Activated naive CD8-positive, alpha-beta T cell treated with anti-CD3 and anti-CD28 coated beads for 36 hours (primary cell): Measurements from ENCODE around the gene ZNF467. TPM values are rescaled to one million over a fixed set of nuclear protein-coding genes. Genes with fewer than 3 reads are reported as not detected.

Experiments used
- DNase-seq: peaks from one replicate; pipeline ENCODE4 v3.0.0; 2021
- H3K27ac Mint-ChIP-seq: one replicate; pipeline ENCODE4 v1.8.0; 2022; ENCODE audit warnings: mild to moderate bottlenecking, moderate library complexity, mixed read lengths
- H3K27me3 Mint-ChIP-seq: one replicate; pipeline ENCODE4 v1.8.0; 2022; ENCODE audit warnings: mild to moderate bottlenecking, mixed read lengths
- H3K36me3 Mint-ChIP-seq: one replicate; pipeline ENCODE4 v1.8.0; 2021; ENCODE audit warnings: mild to moderate bottlenecking, mixed read lengths
- H3K4me1 Mint-ChIP-seq: one replicate; pipeline ENCODE4 v1.8.0; 2021; ENCODE audit warnings: mixed read lengths
- H3K4me3 Mint-ChIP-seq: one replicate; pipeline ENCODE4 v1.8.0; 2022; ENCODE audit warnings: mild to moderate bottlenecking, moderate library complexity, mixed read lengths
- H3K9me3 Mint-ChIP-seq: one replicate; pipeline ENCODE4 v1.8.0; 2022; ENCODE audit warnings: mixed read lengths
- total RNA-seq, 2 experiments: library from RNA; stranded (reverse); gene quantifications; one replicate each; pipeline ENCODE4 v1.2.3, GENCODE V29; 2021

The ZNF467 gene, protein sequence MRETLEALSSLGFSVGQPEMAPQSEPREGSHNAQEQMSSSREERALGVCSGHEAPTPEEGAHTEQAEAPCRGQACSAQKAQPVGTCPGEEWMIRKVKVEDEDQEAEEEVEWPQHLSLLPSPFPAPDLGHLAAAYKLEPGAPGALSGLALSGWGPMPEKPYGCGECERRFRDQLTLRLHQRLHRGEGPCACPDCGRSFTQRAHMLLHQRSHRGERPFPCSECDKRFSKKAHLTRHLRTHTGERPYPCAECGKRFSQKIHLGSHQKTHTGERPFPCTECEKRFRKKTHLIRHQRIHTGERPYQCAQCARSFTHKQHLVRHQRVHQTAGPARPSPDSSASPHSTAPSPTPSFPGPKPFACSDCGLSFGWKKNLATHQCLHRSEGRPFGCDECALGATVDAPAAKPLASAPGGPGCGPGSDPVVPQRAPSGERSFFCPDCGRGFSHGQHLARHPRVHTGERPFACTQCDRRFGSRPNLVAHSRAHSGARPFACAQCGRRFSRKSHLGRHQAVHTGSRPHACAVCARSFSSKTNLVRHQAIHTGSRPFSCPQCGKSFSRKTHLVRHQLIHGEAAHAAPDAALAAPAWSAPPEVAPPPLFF
- total RNA-seq, result under 1 TPM; 0.21 to 0.22 TPM

DNA sequence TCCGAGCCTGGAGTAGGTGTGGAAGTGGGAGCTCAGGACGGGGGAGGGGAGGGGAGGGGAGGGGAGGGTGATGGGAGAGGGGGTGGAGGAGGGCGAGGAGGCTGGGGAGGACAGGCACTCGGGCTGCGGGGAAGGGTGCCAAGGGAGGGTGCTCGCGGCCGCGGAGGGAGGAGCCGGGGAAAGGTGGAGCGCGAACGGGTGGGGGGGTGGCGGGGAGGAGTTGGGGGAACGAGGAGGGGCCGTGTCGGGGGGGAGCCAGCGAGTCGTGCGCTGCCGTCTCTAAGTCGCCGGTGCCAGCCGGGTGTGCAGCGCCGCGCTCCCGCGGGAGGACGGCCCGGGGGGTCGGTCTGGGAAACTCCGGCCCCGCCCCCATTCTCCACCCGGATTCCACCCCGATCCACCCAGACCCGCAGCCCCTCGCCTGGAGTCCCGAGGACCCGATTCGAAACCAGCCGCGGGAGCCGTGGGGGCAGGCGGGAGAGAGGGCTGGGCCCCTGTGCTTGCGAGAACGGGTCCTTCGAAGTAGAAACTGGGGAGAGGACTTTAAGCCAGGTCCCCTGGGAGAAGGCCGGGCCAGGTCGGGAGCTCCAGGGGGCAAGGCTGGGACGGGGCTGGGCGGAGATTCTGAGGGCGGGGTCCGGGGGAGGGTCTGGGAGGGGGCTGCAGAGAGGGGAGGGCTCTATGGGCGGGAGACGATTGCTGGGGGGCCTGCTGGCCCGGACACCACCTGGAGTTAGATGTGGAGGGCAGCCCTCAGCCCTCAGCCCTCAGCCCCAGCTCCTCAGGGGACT, at the start of gene ZNF467:
Gene ZNF467, minus strand, starts transcription at position 143 of the 791 bp plus-strand sequence. CDS start 2,556 bp downstream, outside the sequence.
- peak within 1 kb of the TSS; percentile 77 for H3K4me3 Mint-ChIP-seq
- no peak for DNase-seq
- peaks cover 12% of the 10 kb centered on the region for H3K27me3 Mint-ChIP-seq
- no peaks in the 10 kb centered on the region for H3K36me3 Mint-ChIP-seq
- H3K27ac Mint-ChIP-seq, result no peak within 1 kb of the TSS
- H3K4me1 Mint-ChIP-seq, result peaks cover 5% of the 10 kb centered on the region
- H3K9me3 Mint-ChIP-seq, result no peaks in the 10 kb centered on the region

DNA sequence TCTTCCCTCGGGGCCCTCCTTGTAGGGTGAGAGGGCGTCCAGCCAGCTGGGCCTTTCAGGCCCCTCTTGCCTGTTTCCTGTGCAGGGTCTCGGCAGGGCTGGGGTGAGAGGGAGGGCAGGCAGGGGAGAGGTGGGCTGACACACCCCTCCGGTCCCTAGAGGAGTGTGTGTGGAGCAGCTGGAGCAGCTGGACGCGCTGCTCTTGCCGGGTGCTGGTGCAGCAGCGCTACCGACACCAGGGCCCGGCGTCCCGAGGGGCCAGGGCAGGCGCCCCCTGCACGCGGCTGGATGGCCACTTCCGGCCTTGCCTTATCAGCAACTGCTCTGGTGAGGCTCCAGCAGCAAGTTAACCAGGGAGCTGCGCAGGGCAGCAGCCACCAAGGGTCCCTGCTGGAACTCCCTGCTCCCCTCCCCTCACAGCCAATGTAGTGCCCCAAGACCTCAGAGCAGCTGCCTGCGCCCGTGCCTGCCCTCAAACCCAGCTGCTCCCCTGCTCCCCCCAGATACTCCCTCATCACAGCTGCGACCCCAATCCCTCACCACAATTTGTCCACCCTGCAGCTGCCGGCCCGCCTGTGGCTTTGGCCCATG, 49.1 kb upstream of the ZNF467 start:
- no peaks in the 10 kb centered on the region for H3K36me3 Mint-ChIP-seq
- no peak overlapping the region for H3K4me3 Mint-ChIP-seq
- no peak for DNase-seq
- no peaks in the 10 kb centered on the region for H3K27me3 Mint-ChIP-seq
- no peak overlapping the region for H3K27ac Mint-ChIP-seq
- H3K4me1 Mint-ChIP-seq, result peaks cover 7% of the 10 kb centered on the region
- no peaks in the 10 kb centered on the region for H3K9me3 Mint-ChIP-seq

DNA sequence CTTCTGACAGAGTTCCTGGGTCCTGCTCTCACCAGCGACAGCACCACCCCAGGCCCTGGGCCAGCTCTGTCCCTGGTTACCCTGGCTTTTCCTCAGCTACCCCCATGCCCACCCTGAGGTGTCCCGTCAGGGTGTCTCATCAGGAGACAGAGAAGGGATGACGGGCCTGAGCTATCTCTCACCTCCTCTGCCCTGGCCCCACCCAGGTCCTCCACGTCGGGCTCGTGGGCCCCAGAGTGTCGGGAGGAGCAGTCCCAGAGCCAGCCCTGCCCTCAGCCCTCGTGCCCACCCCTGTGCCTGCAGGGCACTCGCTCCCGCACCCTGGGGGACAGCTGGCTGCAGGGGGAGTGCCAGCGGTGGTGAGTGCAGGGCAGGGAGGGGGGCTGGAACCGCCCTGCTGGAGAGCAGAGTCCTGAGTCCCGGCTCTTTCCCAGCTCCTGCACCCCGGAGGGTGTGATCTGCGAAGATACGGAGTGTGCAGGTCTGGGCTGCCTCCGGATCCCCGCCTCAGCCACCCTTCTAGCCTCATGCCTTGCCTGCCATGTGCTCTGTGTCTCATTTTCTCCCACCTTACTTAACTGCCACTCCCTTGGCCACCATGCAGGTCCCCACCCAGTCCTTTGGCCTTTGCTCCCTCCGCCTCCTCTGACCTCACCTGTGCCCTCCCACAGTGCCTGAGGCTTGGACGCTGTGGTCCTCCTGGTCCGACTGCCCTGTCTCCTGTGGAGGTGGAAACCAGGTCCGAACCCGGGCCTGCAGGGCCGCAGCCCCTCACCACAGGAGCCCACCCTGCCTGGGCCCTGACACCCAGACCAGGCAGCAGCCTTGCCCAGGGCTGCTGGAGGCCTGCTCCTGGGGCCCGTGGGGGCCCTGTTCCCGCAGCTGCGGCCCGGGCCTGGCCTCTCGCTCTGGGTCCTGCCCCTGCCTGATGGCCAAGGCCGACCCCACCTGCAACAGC, 48.1 kb upstream of the ZNF467 start:
- Mint-ChIP-seq H3K4me3 (no peak overlapping the region), H3K4me1 (no peaks in the 10 kb centered on the region), H3K27me3 (no peaks in the 10 kb centered on the region), H3K27ac (no peak overlapping the region), H3K9me3 (no peaks in the 10 kb centered on the region), H3K36me3 (no peaks in the 10 kb centered on the region)
- no peak for DNase-seq

DNA sequence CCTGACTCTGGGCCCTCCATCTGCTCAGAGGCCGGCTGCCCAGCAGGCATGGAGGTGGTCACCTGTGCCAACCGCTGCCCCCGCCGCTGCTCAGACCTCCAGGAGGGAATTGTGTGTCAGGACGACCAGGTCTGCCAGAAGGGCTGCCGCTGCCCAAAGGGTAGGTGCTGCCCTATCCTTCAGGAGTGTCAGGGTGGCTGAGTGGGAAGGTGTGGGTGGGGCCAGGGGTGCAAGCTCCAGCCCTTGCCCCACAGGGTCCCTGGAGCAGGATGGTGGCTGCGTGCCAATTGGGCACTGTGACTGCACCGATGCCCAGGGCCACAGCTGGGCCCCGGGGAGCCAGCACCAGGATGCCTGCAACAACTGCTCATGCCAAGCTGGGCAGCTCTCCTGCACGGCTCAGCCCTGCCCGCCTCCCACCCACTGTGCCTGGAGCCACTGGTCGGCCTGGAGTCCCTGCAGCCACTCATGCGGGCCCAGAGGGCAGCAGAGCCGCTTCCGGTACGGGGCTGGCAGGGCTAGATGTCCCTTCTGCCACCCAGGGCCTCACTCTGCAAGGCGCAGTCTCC, 47.3 kb upstream of the ZNF467 start:
- no peaks in the 10 kb centered on the region for H3K9me3 Mint-ChIP-seq
- H3K4me3 Mint-ChIP-seq, result no peak overlapping the region
- no peaks in the 10 kb centered on the region for H3K27me3 Mint-ChIP-seq
- no peak for DNase-seq
- H3K4me1 Mint-ChIP-seq, result no peaks in the 10 kb centered on the region
- H3K36me3 Mint-ChIP-seq, result no peaks in the 10 kb centered on the region
- no peak overlapping the region for H3K27ac Mint-ChIP-seq

DNA sequence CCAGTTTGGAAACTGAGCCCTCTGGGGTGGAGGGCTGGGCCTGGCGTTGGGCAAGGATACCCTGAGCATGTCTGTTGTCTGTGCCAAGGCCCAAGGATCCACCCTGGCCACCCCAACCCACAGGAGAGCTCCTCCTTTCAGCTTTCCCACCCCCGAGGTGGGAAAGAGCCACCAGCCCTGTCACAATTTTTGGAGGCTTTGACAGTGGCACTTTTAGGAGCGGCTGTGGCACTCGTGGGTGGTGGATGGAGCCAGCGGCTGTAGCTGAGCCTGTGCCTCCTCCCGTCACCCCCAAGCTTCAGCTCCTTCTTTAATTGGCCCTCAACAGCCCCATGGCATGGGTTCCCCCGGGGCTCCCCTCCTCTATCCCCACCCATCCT, 46.6 kb upstream of the ZNF467 start:
- no peak overlapping the region for H3K4me3 Mint-ChIP-seq

DNA sequence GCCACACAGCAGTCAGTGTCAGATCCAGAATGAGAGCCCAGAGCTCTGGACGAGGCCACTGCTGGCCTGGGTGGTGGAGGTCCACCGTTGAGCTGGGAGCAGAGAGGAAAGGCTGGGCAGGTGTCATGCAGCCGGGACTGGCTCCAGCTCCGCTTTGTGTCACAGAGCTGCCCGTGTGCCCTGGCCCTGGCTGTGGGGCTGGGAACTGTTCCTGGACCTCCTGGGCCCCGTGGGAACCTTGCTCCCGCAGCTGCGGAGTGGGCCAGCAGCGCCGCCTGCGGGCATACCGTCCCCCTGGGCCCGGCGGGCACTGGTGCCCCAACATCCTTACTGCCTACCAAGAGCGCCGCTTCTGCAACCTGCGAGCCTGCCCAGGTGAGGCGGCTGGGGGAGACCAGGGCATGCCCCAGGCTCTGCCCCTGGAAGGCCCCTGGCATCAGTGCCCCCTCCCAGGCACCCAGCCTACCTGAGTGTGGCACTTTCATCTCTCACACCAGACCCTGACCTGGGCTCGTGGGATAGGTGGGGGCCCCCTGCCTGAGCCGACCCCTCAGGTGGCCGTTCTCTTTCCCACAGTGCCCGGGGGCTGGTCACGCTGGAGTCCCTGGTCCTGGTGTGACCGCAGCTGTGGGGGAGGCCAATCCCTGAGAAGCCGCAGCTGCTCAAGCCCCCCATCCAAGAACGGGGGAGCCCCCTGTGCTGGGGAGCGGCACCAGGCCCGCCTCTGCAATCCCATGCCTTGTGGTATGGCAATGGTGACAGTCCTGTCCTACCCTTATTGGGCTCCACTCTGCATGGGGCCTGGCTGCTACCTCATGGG, 46.0 kb upstream of the ZNF467 start:
- DNase-seq, result no peak
- no peaks in the 10 kb centered on the region for H3K4me1 Mint-ChIP-seq
- no peaks in the 10 kb centered on the region for H3K27me3 Mint-ChIP-seq
- no peak overlapping the region for H3K27ac Mint-ChIP-seq
- no peaks in the 10 kb centered on the region for H3K36me3 Mint-ChIP-seq
- H3K4me3 Mint-ChIP-seq, result no peak overlapping the region
- no peaks in the 10 kb centered on the region for H3K9me3 Mint-ChIP-seq

More for the DNA sequence above, 46.6 kb upstream of the ZNF467 start:
- Mint-ChIP-seq H3K36me3 (no peaks in the 10 kb centered on the region), H3K27ac (no peak overlapping the region), H3K9me3 (no peaks in the 10 kb centered on the region), H3K4me1 (no peaks in the 10 kb centered on the region), H3K27me3 (no peaks in the 10 kb centered on the region)
- DNase-seq, result no peak

DNA sequence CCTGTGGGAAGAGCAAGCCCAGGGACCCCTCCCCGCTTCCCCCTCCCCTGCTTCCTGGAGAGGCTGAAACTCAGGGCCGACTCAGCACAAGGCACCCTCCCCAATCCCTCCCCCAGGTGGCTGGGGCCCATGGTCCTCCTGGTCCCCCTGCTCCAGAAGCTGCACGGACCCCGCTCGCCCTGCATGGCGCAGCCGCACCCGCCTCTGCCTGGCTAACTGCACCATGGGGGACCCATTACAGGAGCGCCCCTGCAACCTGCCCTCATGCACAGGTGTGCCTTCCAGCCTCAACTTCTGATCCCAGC, 45.1 kb upstream of the ZNF467 start:
- DNase-seq, result no peak
- Mint-ChIP-seq H3K4me3 (no peak overlapping the region), H3K4me1 (no peaks in the 10 kb centered on the region), H3K9me3 (no peaks in the 10 kb centered on the region), H3K27me3 (no peaks in the 10 kb centered on the region), H3K27ac (no peak overlapping the region), H3K36me3 (no peaks in the 10 kb centered on the region)

DNA sequence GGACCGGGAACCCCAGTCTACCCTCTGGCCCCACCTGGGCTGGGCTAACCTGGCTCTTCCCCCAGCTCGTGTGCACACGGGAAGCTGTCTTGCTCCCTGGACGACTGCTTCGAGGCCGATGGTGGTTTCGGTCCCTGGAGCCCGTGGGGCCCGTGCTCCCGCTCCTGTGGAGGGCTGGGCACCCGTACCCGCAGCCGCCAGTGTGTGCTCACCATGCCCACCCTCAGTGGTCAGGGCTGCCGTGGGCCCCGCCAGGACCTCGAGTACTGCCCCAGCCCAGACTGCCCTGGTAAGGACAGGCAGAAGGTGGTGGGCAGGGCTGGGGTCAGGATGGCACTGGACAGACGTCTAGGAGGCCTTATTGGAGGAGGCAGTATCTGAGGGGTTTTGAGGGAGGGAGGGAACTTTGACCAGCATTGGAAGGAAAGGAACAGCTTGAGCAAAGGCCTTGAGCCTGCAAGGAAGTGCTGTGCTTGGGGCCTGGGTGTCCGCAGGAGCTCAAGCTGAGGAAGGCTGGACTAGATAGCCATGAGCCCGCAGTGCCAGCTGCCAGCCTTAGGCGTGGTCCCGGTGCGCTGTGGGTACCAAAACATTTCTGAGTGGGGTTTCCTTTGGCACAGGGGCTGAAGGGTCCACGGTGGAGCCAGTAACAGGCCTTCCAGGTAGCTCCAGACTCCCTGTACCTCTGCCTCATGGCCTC, 44.6 kb upstream of the ZNF467 start:
- no peak overlapping the region for H3K27ac Mint-ChIP-seq
- no peaks in the 10 kb centered on the region for H3K4me1 Mint-ChIP-seq
- no peak overlapping the region for H3K4me3 Mint-ChIP-seq
- no peak for DNase-seq
- H3K27me3 Mint-ChIP-seq, result no peaks in the 10 kb centered on the region
- no peaks in the 10 kb centered on the region for H3K9me3 Mint-ChIP-seq
- no peaks in the 10 kb centered on the region for H3K36me3 Mint-ChIP-seq

DNA sequence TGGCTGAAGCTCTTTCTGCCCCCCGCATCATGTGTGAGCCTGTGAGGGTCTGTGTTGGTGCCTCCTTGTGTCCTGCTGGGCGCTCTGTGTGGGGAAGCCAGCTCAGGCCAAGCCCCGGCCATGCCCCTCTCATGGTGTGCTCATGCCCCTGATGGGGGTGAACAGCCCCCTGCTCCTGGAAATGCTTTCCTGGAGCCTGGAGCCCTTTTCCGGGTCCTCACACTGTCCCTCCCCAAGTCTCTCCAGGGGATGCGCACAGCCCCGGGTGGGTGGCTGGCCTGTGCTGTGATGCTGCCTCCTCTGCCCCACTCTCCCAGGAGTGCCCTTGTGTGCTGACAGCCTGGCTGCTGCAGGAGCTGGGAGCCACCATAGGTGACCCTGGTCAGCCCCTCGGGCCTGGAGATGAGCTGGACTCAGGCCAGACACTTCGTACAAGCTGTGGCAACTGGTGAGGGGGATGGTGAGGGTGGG, 43.9 kb upstream of the ZNF467 start:
- no peaks in the 10 kb centered on the region for H3K27me3 Mint-ChIP-seq
- no peaks in the 10 kb centered on the region for H3K4me1 Mint-ChIP-seq

DNA sequence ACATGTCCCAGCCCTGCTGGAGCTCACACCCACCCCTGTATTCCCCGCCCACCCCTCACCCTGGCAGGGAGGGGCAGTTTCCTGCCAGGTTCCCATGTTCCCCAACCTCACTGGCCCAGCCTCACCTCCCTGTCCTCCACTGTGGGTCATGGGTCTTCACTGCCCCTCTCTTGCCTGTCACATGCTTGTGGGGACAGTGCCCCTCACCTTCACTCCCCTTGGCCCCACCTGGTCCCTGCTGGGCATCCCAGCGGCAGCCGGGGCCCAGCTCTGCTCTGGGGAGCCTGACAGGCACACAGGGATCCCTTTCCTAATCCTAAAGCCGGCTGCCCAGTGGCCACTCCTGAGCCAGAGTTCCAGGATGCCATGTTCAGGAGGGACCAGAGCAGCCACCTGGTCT, 43.4 kb upstream of the ZNF467 start:
- H3K27me3 Mint-ChIP-seq, result no peaks in the 10 kb centered on the region
- H3K27ac Mint-ChIP-seq, result no peak overlapping the region
- H3K36me3 Mint-ChIP-seq, result no peaks in the 10 kb centered on the region
- no peaks in the 10 kb centered on the region for H3K4me1 Mint-ChIP-seq
- no peak for DNase-seq
- no peak overlapping the region for H3K4me3 Mint-ChIP-seq
- H3K9me3 Mint-ChIP-seq, result no peaks in the 10 kb centered on the region

More for the DNA sequence above, 43.9 kb upstream of the ZNF467 start:
- no peaks in the 10 kb centered on the region for H3K36me3 Mint-ChIP-seq
- no peak for DNase-seq
- no peaks in the 10 kb centered on the region for H3K9me3 Mint-ChIP-seq
- H3K4me3 Mint-ChIP-seq, result no peak overlapping the region
- no peak overlapping the region for H3K27ac Mint-ChIP-seq

DNA sequence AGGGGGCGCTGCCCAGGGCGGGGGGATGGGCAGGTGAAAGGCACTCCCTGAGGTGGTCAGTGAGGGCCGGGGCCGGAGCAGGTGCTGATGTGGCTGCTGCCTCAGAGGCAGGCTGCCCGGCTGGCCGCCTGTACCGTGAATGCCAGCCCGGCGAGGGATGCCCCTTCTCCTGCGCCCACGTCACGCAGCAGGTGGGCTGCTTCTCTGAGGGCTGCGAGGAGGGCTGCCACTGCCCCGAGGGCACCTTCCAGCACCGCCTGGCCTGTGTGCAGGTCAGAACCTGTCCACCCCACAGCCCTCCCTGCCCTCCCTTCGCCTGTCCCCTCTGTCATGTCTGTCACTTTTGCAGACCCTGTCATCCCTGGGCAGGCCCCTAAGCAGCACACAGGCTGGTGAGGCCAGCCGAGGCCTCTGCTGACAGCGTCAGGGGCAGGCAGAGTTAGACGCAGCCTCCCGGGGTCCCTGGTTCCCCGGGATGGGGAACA, 42.9 kb upstream of the ZNF467 start:
- H3K27ac Mint-ChIP-seq, result no peak overlapping the region
- DNase-seq, result no peak
- H3K27me3 Mint-ChIP-seq, result no peaks in the 10 kb centered on the region
- H3K4me1 Mint-ChIP-seq, result no peaks in the 10 kb centered on the region
- no peaks in the 10 kb centered on the region for H3K9me3 Mint-ChIP-seq
- H3K4me3 Mint-ChIP-seq, result no peak overlapping the region
- no peaks in the 10 kb centered on the region for H3K36me3 Mint-ChIP-seq

DNA sequence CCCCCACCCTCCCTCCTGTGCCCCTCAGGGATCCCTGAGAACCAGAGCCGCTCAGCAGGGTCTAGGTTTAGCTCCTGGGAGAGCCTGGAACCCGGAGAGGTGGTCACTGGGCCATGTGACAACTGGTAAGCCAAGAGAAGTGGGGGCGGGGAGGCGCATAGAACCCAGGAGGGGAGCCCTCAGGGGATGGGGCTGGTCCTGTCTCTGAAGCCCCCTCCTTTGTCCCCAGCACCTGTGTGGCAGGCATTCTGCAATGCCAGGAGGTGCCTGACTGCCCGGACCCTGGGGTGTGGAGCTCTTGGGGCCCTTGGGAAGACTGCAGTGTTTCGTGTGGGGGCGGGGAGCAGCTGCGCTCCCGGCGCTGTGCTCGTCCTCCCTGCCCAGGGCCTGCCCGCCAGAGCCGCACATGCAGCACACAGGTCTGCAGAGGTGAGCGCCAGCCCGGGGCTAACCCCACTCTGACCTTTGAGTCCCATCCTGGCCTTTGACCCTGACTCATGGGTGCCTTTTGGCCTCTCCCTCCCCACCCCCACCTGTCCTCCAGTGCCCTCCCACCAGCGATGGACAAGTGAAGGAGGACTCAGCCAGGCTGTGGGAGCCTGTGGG, 42.4 kb upstream of the ZNF467 start:
- no peak overlapping the region for H3K4me3 Mint-ChIP-seq
- no peaks in the 10 kb centered on the region for H3K9me3 Mint-ChIP-seq
- no peak overlapping the region for H3K27ac Mint-ChIP-seq
- H3K36me3 Mint-ChIP-seq, result no peaks in the 10 kb centered on the region
- DNase-seq, result no peak
- H3K4me1 Mint-ChIP-seq, result no peaks in the 10 kb centered on the region
- H3K27me3 Mint-ChIP-seq, result no peaks in the 10 kb centered on the region
